Measurements from ENCODE around the gene KCNC2.

Gene KCNC2

DNA sequence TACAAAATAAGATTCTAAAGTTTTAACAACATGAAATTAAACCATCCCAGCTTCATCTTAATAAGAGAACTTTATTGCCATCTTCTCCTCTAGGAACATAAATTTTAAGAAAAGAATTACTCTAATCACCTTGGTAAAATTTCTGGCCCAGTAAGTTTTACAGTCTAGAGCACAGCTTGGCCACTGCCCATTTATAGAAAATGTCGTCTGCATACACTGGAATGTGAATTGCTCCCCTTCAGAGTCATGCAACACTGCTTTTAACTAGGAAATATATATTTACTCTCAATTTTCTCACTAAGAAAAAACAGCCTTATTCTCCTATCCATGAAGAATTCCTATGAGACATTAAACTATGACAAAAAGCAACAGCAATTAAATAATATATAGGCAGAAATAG, 48.2 kb downstream of the KCNC2 start:
- no peak for DNase-seq (ENCODE audit: low read depth)

DNA sequence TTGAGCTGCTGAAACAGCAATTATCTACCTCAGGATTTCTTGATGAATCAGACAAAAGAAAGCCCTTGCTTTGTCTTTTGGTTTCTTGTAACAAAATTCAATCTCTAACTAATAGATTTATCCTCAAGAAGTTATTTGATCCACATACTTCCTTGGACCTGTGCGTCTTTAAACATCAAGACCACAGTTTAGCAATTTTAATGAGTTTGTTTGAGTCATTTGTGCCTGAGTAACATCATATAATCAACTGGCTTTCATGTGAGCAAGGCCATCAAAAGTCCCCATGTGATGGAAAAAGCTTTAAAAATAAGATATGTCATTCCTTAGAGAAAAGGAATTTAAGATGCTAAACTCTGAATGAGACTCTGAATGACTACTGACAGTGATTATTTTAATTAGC, 52.3 kb downstream of the KCNC2 start:
- no peak for DNase-seq (ENCODE audit: low read depth)

DNA sequence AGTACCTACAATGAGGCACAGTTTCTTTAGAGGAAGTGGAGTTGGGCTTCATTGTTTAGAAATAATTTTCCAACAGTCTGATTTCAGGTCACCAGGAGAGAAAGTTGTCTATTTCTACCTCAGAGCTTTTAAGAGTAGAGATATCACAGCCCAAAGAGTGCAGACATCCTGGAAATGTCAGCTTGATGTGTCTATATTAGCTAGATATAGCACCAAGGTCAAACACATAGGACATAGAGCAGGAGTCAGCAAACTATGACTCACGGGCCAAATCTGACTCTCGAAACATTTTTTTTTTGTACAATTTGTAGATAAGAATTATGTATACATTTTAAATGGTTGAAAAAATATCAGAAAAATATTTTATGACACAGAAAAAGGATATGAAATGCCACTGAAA, 53.7 kb downstream of the KCNC2 start:
- DNase-seq (ENCODE audit: low read depth) = no peak

DNA sequence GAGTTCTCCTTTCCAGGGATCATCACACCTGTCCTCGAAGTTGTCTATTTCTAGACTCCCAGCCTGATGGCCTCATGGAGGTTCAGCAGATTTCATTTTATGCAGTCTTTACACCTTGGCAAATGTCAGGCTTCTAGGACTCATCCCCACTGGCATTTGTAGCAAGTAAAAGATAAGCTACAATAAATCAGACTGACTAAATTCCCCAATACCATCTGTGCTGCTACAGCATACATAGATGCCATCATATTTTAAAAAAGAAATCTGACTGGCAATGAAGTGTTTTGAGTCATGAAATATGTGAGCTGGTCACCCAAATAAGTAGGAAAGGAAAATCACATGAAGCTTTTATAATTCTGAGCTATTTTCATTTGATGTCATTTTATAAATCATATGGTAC, 55.3 kb downstream of the KCNC2 start:
- DNase-seq (ENCODE audit: low read depth) = no peak

DNA sequence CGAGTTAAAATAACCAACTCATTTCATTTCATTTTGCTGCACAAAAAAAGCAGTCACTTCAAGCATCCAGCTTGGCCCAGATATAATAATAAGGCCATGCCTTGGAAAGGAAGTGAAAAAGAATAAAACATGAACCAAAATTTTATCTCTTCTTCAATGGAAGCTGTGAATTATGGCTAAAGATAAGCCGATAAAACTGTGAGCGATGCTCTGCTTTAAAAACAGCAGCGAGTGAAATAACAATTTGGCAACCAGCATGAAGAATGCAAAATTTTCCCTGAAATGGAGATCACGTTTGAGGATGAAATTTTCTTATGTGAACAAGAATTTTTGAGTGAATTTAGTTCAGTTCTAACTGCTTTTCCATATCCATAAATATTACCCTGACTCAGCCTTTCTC, 70.4 kb downstream of the KCNC2 start:
- no peak for DNase-seq (ENCODE audit: low read depth)

DNA sequence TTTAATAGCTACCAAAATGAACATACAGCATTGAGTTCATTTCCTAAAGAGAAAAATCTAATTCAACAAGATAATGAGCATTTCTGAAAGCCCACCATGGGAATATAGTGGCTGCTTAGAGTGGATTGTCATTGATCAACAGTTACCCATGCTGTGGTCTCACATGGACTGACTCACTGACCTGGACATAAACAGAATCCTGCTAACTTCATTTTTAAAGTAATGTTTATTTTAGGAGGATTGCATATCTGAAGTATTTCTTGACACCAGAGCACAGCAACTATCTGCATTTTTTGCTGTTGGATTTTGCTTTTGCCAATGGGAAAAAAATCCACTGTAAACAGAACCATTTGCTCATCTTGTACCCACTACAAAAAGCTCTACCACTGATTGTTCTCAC, 71.7 kb downstream of the KCNC2 start:
- DNase-seq (ENCODE audit: low read depth) = no peak

DNA sequence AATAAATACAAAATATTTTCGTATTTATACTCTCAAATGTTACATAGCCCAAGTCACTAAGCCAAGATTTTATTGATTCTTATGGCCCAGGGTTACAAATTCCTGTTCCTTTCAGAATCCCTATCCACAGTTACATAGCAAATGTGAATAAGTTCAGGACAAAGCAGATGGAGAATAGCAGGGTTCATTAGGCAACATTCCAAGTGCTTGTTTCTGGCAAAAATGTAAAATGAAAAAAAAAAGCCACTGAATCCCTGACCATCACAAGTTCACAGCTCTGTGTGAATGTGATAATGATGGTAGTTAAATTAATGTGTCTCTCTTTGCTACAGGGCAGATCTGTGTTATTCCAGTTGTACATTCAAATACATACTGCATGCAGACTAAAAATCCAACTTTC, 74.6 kb downstream of the KCNC2 start:
- DNase-seq (ENCODE audit: low read depth) = no peak

DNA sequence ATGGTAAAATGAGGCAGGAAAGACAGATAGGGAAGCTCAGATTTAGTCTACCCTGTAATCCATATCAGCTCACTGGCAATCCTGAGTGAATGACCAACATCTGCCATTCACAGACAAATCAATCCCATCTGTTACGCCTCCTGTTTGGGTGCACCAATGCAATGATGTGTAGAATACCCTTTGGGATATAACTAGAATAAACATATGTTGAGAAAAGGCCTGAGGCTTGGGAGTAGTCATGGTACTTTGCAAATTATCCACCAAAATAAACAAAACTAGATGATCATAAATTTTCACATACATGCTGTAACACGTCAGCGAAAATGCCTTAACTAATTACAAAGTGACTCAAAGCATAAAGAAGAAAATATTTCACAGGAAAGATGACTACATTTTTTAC, 78.8 kb downstream of the KCNC2 start:
- peak; percentile 6 for DNase-seq (ENCODE audit: low read depth)

DNA sequence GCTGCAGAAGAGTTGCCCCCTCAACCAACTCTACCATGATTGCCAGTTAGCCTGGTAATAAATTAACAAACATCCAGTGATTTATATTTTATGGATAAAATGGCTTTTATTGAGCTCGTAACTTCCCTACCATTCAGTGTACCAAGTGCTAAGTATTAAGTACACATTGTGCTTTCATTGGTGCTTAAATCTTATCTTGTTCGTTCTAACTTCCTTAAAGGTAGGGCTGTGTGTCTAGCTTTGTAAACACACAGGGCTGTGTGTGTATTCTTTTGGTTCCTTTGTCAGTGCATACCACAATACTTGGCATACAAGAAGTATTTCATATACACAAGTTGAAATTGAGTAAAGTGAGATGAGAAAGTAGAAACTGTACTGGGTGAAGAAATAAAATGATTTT, 80.4 kb downstream of the KCNC2 start:
- DNase-seq (ENCODE audit: low read depth) = no peak

DNA sequence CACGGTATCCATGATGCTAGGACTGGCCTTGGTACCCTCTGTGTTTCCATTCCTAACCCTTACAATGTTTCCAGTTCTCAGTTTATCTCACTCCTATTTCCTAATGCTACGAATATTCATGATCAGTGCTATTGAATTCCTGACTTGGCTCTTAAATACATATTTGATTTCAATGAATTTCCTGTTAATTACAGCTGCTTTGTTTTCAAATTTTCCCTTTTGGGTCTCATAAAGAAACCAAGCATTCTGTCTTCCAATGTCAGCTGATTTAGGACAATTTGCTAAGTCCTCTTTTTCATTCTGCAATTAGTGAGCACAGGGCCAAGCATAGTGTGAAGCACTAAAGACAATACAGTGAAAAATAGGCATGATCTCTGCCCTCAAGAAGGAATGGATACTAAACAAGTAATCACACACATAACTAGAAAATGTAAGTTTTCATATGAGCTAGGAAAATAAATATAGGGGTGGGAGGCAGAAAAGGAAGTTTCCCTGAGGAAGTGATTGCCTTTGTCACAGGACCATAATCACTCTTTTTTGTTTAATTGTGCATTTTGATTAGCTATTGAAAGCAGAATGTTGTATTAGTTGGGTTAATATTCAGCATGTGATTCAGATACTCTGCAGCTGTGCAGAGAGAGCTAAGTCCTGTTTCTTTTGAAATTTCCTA, 88.5 kb downstream of the KCNC2 start:
- no peak for DNase-seq (ENCODE audit: low read depth)

DNA sequence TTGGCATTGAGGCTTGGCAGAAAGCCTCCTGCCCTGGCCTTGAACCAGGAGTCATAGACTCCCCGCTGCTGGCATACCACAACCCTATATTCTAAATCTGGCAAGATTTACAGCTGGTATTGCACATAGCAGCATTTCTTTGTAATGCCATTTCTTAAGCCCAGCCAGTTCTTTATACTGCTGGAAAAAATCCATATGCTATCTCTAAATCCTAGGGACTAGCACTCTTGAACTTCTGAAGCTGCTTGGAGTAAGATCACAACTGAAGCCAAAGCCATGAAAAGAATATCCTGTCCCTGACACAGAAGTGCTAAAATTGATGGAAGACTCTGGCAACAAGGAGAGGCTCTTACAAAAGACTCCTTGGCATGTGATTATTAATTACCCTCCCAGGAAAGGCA, 89.3 kb downstream of the KCNC2 start:
- DNase-seq (ENCODE audit: low read depth) = no peak

DNA sequence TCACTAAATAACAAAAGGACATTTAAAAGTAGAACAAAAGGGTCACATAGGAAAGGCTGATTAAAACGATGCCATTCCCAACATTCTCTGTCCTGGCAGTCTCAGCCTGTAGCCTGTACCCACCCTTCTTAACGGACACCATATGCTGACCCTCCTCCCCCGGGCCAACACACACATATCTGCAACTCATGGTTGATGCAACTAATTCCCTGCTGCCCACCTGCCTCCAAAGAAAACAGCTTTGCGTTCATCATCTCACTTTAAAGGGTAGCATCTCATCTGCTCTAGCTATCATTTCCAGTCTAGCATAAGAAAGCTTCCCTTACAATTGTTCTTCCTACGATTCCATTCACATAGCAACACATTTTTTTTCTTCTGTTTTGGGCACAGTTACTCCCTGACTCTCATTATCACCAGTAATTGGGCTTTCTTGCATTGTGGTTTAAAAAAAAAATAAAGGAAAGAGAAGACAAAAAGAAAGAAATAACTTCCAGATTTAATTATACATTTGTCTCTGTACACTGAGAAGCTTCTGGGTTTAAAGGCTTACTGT, 92.9 kb downstream of the KCNC2 start:
- no peak for DNase-seq (ENCODE audit: low read depth)

DNA sequence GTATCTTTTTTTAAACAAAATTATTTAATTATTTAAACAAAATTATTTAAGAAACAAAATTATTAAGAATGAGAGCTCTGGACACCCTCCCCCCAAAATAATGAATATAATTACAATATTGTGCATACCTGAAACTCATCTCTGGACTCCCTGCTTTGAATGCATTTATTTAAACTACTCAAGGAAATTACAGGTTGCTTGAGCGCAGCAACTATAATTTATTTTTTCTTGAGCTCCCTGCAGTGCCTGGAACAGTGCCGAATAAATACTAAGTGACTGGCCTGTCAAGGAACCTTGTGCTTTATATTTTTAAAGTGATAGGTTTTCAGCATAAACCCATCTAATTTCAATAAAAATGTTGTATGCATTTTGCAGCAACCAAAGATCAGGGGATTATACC, 93.9 kb downstream of the KCNC2 start:
- DNase-seq (ENCODE audit: low read depth) = no peak

DNA sequence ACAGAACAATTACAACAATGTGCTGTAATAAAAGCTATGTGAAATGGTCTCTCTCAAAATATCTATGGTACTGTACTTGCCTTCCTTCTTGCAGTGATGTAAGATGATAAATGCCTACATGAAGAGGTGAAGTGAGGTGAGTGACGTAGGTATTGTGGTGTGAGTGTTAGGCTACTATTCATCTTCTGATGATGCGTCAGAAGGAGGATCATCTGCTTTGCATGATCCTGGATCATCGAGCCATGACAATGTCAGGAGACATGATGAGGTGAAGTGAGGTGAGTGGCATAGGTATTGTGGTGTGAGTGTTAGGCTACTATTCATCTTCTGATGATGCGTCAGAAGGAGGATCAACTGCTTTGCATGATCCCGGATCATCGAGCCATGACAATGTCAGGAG, 105.8 kb downstream of the KCNC2 start:
- no peak for DNase-seq (ENCODE audit: low read depth)

DNA sequence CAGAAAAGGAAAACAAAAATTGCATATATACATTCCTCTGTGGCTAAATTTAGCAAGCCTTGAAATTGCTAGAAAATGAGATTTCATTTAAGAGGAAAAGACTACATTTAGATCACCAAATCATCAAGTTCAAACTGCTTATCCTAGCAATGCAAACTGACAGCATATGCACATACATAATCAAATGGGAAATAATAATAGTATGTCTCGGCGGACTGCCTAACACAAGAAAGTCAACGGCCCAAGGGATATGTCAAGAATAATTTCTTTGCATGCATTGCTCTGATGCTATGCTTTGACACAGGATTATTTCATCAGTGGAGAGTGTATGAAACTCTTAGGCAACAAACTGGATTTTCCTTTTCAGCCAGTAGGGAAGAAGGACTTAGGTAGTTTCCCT, 107.9 kb downstream of the KCNC2 start:
- no peak for DNase-seq (ENCODE audit: low read depth)

DNA sequence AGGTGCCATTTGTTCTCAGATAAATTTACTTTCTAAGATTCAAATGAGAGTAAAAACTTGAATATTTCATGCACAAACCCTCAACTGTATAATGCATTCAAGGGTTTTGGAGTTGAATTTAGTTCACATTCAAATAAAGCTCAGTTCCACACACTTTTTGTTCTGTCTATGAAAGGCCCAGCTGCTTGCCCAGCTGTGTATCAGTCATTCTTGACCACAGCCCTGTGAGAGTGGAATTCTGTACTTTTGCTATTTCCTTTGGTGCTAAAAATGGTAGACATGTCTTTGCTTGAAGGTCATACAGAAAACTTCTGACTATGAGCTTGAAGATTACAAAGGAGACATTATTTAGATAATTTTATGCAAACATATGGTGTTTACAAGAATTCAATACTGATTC, 110.4 kb downstream of the KCNC2 start:
- no peak for DNase-seq (ENCODE audit: low read depth)

DNA sequence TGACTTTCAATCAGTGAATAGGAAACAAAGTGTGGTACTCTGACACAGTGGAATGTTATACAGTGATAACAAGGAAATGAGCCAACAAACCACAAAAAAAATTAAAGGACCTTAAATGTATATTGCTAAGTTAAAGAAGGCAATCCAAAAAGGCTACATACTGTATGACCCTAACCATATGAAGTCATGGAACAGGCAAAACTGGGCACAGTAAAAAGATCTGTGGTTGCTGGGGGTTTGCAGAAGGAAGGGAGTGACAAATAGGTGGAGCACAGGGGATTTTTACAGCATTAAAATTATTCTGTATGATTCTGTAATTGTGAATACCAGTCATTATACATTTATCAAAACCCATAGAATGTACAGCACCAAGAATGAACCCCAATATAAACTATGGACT, 112.6 kb downstream of the KCNC2 start:
- DNase-seq (ENCODE audit: low read depth) = no peak

DNA sequence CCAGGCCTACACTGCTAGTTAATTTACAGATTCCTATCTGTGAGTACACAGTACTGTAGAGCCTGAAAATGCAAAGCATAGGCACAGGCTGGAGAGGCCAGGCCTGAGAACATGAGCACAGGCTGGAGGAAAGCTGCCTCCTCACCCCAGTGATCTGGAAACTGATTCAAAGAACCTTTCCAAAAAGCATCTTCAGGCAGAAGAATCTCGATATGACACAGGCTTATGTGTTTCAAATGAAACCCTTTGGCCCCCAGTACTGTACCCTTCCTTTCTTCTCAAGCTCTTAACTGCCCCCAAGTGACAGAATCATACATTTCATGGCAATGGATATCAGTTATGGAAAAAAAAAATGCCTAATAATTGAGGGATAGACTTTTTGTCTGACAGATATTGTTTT, 122.0 kb downstream of the KCNC2 start:
- no peak for DNase-seq (ENCODE audit: low read depth)

DNA sequence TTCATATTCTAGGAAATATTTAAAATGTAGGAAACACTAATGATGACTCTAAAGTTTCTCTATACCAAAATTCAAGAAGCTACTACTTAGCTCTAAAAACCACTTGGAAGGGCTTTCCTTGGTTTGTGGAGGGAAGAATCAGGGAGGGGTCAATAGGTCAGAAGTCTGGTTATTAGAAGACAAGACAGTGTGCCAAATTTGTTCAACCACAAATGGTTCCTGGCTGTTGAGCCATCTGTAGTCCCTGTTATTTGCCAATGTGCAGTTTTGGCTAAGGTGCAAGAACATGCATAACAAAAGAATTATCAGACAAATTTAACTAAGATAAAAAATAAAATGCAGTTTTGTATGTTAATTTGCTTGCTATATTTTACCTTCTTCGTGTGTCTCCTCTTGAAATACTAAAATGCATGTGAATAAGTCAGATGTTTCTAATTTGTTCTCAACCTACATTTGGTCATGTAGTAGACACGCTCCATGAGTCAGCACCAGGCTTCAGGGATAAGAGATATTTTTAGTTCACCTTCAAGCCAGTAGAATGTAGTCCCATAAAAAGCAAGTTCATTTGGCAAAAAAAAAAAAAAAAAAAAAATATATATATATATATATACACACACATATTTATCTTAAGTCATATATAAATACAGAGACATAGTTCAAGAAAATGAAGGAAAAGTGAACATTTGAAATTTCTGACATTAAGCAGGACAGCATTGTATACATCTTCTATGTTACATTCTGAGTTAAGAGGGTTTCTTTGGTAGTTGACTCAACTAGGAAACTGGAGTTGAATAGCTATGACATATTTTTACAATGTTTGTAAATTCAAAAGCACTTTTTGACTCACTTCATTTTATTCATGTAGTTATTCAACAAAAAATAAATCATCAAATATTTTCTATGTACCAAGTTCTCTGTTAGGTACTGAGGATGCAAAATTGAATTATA, 123.3 kb downstream of the KCNC2 start:
- no peak for DNase-seq (ENCODE audit: low read depth)

DNA sequence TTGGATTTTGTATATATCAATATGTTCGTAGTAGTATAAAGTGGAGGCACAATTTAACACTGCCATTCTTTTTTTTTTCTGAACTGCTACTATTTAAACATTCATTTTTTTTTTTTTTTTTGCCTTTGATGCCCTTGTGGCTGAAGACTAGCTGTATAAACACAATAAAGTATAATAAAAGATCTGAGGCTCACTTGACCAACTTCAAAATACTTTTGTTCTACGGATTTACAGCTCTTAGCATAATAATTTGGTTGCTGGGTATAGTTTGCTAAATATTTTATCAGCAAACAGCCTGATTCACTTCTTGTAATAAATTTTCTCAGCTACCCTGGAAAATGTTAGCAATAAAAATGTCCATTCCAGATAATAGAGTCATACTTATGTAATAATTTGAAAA, 128.3 kb downstream of the KCNC2 start:
- no peak for DNase-seq (ENCODE audit: low read depth)

DNA sequence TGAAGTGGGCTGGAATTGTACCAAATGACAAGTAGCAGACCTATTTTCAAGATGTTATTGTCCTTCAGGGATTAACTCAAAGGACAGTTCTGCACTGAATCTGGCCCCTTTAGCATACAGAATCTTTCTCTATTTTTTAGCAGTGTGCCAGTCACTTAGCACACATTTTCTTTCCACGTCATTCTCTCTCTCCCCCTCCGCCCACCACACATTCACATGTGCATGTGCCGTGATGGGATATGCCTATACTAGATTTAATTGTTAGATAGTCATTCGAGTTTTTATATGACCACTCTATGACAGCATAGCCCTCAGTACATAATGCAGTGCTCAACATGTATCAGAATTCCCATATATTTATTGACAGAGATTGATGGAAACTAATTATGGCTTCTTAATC, 129.1 kb downstream of the KCNC2 start:
- no peak for DNase-seq (ENCODE audit: low read depth)

DNA sequence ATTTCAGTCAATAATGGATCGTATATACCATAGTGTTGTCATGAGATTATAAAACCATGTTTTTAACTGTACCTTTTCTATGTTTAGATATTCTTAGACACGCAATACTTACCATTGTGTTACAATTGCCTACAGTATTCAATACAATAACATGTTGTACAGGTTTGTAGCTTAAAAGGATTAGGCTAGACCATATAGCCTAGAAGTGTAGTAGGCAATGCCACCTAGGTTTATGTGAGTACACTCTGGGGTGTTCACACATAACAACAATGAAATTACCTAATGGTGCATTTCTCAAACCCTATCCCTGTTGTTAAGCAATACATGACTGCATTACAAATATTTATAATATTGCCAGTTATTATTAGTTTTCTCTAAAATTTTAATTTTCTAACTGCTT, 144.2 kb downstream of the KCNC2 start:
- DNase-seq (ENCODE audit: low read depth) = no peak

DNA sequence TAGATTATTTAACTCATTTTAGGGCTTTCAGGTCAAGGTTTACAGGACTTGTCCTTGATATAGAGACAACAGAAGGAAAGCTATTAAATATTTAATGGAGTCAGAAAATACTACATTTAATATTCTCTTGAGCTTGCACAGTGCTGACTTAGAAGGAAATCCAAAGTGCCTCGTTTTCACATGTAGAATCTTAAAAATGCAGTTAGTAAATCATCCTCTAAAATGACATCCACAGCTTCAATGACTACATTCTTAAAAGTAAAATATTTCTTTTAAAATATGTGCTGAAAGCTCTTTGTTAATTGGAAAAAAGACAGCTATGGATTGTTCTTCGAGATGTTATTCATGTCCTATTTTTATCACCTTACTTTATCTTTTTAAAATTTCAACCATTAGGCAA, 146.9 kb downstream of the KCNC2 start:
- DNase-seq (ENCODE audit: low read depth) = no peak
